ENCODE measurements around the gene HNRNPAB.
"Not testable (repeated sequence)": the region's sequence is repeated elsewhere in the genome, so short reads cannot be mapped to it uniquely, and the experiment has no call there.

The HNRNPAB gene

DNA sequence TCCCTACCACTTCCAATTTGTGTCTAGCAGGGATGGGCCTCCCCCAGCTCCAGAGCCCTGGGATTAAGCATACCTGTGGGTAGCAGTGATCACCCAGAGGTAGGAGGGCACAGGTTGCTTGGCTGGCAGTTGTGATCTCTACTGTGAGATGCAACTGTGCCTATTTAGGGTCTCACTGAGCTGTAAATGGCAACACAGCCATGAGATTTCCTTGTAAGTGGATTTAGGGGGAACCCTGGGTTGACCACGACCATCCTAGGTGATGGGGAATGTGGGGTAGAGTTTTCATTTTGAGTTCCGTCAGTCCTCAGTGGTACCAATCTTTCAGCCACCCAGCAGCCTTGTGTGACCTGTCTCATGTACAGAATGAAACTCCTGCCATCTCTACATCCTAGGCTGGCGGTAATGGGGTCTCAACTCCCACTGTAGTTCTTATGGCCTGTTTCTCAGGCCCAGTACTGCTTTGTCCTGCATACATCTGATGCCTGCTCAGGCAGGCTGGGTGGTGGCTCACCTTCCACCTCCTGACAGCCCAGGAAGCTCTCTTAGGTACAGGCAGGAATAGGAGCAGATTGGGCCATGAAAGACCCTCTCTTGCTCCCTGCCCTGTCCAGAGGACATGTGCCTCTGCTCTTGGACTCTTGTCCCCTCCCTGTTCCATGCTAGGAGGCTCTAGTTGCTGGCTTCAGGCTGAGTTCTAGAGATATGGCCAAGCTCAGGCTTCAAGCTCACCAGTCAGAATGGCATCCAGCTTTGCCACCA, 8.1 kb downstream of the HNRNPAB start:
- no peak for ATAC-seq

DNA sequence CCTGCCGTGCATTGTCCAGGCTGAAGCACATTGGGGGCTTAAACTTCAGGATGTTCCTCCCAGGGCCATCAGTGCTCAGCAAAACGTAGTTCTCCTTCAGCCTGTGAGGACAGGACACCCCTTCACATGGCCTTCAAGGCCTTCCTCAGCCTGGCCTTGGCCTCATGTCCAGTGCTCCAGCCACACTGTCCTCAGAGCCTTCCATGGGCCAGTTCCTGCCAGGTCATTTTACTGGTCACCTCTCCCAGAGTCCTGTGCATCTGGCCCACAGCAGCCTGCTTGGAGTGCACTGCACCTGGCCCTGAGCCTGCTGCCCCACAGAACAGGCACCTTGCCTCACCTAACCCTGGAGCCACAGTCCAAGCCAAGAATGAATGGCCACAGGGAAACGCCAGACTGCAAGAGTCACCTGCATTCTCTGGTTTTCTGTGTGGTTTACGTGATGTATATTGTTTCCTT, 8.7 kb downstream of the HNRNPAB start:
- ATAC-seq: peak in 1 of 2 donors; percentile 7

DNA sequence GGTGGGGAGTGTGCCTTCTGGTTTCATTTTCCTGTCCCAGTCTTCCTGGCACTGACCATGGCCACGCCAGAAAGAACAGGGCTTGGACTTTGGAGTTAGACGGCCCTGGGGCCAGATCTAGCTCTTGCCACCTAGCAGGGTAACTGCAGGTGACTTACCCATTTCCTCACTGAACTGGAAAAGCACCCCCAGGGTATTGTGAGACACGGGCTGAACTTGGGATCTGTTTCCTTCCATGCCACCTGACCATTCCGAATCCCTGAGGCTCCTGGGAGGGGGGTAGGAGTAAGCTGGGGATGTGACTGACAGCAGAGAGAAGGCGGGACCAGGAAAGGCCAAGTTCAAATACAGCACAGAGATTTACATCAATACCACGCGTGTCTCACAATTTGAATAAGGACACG, 9.4 kb downstream of the HNRNPAB start:
- ATAC-seq: no peak

DNA sequence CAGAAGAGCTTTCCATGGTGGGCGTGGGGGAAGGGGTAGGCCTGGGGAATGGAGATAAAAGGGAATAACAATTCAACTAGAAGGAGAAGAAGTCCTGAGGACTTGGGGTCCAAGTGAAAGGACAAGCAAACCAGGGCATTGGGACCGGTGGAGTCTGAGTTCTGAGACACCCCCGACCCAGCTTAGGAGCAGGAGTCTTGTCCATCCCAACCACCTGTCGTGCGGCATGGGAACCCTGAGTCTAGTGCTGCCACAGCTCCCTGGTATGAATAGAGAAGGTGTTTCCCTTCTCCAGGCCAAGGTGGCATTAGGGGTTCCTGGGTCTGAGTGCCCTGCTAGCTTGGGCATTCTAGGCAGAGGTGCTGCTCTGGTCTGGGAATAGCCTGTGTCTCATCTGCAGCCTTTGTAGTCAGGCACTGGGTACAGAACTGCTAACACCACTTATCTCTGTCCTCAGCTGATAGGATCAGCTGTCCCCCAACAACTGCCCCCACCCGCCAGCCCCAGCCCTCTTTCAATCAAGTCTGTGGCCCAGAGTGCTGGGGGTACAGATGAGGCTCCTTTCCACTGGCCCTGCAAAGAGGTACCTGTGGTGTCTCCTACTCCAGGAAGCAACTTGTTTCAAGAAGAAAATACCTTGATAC, 9.9 kb downstream of the HNRNPAB start:
- no peak for ATAC-seq

DNA sequence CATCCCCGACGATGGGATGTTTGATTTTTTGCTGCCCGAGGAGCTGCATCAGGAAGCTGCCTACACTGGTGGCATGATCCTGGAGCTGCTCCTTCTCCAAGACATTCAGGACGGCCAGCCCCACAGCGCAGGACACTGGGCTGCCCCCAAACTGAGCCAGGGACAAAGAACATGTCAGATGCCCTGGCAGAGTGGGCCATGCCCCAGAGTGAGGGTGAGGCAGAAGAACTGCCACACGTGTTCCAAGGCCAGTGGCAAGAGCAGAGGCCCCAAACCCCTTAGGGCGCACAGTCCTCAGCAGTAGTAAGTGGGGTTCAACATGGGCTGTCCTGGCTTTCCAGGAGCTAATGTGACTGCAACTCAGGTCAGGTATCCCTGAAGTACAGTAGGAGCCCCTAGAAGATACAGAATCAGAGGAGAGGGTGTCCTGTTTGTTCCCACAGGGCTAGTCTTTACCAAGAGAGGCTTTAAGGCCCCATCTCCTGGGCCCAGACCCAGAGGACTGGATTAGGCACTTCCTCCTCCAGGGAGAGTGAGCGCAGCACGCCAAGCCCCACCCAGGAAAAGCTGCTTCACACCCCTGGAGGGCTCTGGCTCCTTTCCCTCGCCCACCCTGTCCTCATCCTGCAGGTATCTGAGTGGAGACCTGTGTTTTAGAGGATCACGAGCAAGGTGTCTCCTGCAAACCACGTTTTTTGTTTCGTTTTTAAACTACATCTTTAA, 11.1 kb downstream of the HNRNPAB start:
- no peak for ATAC-seq

DNA sequence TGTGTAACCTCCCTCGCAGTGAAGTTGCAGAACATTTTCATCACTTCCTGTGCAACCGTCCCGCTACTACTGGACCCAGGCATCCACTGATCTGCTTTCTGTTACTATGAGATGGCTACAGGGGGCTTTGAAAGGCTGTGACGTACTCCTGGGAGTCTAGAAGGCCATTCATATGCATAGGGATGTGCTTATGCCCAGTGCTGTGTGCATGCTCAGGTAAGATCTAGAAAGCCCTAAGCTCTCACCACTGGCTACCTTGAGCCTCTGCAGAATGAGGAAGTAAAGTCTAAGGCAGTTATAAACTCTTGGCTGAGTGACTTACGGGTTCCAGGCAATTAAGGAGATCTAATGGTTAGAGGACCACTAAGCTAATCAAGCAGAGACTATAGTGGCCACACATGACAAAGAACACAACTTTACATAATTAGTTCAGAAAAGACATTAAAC, 11.8 kb downstream of the HNRNPAB start:
- no peak for ATAC-seq

DNA sequence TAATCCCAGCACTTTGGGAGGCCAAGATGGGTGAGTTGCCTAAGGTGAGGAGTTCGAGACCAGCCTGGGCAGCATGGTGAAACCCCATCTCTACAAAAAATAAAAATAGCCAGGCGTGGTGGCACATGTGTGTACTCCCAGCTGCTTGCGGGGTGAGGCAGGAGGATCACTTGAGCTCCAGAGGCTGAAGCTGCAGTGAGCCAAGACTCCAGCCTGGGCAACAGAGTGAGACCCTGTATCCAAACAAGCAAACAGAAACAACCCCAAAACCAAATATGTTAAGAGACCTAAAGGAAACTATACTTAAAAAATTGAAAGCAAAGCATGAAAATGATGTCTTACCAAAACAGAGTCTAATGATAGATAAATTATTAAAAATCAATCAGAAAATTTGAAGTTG, 12.4 kb downstream of the HNRNPAB start:
- ATAC-seq: no peak

DNA sequence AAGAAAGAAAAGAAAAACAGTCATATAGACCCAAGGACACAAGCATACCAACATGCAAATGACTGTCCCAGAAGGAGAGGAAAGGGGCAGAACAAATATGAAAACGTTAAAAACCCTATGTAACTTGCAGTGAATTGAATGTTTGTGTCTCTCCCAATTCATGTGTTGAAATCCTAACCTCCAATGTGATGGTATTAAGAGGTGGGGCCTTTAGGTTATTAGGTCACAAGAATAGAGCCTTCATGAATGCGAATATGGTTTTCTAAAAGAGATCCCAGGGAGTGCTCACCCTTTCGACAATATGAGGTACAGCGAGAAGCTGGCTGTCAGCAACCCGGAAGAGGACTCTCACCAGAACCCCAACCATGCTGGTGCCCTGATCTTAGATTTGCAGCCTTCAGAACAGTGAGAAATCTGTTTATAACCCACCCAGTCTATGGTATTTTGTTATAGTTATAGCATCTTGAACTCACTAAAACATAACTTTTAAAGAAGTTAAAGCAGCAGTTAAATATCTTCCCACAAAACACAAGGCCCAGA, 14.0 kb downstream of the HNRNPAB start:
- ATAC-seq: no peak

DNA sequence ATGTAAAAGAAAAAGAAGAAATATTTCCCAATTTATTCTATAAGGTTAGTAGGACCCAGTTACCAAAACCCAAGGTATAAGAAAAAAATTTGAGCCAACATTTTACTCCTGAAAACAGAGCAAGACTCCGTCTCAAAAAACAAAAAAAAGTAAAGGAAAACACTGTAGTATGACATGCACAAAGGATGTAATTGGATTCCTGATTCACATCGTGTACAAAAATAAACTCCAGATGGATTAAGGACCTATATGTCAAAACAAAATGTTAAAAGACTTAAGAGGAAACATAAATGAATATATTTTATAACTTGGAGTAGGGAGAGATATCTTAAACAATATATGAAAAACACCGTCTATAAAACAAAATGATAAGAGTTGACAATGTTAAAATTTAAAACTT, 14.5 kb downstream of the HNRNPAB start:
- no peak for ATAC-seq

DNA sequence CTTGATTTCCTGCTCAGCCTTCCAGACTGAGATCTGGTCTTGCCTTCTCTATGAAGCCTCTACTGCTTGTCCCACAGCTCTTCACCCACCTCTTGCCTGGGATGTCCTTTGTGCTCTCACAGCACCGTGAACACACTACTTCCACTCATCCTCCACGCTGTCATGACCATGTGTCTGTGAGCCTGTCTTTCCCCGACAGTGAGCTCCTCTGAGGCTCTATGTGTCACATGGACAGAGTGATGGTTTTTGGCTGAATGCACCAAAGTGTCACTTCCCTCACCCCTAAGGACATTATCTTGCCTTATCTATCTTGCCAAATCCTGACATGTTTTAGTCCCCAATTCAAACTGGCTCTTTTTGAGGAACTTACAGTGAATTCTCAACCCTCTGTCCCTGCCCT, 16.9 kb downstream of the HNRNPAB start:
- ATAC-seq: peak; percentile 6 to 27

DNA sequence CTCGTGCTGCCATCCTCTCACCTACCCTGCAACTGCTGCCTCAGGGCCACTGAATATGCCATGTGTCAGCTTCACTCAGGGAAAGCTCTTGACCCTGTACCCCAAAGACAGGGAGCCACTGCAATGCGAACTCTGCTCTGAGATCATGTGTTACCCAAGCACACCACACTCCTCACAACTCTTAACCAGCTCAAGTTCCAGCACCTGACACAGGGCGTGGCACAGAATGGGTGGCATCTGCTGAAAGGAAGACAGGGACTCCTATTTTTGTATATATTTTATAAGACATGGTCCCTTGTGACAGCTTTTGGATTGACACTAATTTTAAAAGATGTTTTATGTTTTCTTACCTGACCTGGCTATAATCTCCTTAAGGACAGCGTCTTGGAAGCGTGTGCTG, 17.5 kb downstream of the HNRNPAB start:
- no peak for ATAC-seq

DNA sequence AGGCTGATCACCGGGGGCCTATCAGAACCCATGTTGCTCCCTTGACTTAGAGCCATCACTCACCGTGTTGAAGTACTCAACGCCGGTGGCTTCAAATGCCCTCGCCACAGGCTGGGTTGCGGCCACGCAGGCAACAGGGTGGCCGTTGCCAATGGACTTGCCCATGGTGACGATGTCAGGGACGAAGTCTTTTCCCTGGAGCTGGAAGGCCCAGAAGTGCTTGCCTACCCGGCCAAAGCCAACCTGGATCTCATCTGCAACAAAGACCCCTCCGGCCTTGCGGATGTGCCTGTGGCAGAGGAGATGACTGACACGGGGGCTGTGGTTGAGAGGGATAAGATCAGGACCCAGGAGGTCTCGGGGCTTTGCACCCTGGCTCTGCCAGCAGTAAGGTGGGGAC, 18.0 kb downstream of the HNRNPAB start:
- ATAC-seq: no peak

DNA sequence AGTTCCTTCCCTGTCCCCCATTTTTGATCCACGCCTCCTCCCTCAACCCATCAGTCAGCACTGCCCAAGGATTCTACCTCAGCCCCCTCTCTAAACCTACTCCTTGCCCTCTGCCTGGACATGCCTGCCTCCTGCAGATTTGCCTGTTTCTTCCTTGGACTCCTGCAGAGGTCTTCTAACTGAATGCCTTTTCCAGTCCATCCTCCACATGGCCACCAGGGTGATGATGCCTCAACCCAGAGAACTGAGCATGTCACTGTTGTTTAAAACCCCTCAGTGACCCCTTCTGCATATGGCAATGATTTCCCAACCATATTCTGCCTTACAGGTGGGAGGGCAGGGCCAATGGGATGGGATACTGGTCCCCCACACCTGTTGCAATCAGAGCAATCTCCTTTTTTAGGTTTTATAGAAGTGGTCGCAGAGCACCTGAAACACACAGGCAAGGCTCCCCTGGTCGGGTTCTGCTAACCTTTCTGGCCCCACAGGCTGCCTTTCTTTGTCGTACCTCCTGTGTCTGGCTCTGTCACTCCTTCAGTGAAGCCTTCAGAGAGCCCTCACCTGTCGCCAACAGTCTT, 19.0 kb downstream of the HNRNPAB start:
- no peak for ATAC-seq

DNA sequence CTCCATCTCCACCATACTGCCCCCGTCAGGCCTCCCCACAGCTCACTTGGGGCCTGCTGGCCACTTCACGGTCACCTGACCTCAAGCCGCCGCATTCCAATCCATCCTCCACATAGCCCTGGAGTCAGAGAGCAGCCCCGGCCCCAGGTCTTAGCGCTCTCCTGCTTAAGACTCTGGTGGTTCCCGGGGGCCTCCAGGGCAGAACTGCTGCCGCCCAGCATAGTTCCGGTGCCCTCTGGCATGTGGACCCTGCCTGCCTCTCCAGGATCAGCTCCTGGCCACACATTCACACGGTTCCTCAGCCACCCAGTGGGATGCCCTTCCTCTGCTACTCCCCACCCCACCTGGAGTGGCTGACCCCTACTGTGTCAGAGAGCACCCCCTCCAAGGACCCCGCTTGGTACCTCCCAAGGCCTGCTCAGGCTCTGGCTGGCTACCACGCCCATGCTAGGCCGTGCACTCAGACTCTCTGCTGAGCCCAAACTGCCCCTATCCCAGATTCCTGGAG, 19.5 kb downstream of the HNRNPAB start:
- no peak for ATAC-seq

DNA sequence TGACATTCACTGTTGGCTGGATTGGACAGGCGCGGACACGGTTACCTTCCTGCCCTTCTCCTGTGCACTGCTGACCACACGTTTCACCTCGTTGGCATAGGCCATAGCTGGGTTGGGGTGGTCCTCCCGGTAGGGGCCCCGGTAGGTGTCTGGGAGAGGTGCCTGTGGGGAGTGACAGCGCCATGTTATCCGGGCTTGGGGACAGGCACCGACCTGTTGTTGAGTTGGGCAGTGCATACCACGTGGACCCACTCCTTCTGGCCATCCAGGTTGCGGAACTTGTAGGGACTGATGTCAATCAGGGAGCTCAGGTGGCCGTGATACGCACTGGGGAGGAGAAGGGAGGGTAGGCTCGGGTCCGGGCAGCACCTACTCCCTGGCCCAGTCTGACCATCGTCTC, 20.1 kb downstream of the HNRNPAB start:
- ATAC-seq: no peak

DNA sequence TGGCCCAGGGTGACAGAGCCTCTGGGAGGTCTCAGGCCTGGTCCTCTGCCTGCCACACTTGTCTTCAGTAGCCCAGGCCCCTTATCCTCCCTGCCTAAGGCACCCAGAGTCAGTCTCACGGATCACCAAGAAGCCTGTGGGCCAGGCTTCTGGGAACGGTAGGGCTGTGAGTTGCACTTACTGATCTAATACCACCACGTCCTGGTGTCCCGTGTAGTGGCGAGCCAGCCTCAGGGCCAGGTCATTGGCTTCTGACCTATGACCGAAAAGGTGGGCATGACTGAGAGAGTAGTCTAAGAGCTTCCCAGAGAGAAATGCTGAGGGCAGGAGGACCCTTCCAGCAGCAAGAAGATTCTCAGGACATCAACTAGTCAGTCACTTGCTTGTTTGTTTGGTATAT, 20.8 kb downstream of the HNRNPAB start:
- no peak for ATAC-seq

DNA sequence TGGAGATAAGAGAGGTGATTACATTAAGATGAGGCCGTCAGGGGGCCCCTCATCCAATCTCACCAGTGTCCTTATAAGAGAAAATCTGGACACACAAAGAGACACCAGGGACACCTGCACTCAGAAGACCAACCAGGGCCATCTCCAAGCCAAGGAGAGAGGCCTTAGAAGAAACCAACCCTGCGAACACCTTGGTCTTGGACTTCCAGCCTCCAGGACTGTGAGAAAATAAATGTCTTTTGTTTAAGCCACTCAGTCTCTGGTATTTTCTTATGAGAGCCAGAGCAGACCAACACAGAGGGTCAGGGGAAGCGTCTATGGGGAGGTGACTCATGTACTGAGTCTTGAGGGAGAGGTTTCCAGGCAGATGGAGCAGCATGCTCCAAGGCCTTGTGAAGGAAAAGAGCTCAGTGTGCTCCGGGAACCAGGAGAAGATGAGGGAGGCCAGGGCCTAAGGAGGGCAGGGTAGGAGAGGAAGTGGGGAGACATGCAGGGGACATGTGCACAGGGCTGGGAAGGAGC, 22.9 kb downstream of the HNRNPAB start:
- no peak for ATAC-seq

DNA sequence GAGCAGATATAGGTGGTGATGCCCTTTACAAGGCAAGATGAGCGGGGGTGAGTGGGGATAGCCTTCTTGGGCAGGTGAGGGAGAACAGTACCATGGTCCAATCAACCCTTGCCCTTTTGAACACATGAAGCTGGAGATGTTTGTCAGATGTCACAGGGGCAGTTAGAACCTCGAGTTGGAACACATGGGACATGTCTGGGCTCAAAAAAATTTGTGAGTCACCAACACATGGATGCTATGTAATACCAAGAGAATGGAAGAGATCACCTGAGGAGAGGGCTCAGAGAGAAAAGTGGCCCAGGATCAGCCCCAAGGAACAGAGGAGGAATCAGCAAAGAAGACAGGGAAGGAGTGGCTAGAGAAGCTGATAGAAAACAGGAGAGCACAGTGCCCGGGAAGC, 23.6 kb downstream of the HNRNPAB start:
- no peak for ATAC-seq

DNA sequence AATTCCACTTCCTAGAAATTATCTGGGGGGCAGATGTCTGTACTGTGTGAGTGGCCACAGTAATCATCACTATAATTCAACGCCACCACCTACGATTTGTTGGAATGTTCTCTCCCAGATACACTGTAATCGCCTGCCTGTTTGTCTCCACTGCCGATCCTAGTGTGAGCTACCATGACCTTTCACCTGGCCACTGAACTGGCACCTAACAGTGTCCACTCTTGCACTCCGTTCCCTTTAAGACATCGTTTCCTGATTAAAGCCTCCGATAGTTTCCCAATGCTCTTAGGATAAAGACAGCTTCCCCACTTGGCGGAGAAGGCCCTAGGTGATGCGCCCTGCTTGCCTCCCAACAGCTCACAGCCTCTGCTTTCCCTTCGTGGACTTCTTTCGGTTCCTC, 24.3 kb downstream of the HNRNPAB start:
- no peak for ATAC-seq

DNA sequence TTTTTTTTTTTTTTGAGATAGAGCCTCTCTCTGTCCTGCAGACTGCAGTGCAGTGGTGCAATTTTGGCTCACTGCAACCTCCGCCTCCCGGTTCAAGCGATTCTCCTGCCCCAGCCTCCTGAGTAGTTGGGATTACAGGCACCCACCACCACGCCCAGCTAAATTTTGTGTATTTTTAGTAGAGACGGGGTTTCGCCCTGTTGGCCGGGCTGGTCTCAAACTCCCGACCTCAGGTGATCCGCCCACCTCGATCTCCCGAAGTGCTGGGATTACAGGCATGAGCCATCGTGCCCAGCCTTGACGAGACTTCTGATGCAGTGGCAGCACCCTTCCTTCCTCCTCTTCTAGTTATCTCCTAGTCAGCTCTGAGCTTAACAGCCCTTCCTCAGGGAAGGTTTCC, 24.8 kb downstream of the HNRNPAB start:
- ATAC-seq: not testable (repeated sequence)

DNA sequence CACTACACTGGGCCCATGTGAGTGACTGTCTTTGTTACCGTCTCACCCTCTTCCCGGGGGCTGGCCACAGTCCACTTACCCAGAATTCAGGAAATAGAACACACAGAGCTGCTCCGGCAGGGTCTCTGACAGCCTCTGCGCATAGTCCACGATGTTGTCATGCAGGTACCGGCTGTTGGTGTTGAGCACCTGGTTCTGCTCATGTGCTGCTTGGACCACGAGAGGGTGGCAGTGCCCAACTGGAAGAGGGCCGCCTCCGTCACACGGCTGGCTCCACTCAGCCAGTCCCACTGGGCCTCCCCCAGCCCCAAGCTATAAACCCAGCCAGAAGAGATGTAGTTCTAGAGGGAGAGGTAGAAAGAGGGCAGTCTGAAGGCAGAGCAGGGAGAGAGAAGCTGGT, 25.5 kb downstream of the HNRNPAB start:
- no peak for ATAC-seq

DNA sequence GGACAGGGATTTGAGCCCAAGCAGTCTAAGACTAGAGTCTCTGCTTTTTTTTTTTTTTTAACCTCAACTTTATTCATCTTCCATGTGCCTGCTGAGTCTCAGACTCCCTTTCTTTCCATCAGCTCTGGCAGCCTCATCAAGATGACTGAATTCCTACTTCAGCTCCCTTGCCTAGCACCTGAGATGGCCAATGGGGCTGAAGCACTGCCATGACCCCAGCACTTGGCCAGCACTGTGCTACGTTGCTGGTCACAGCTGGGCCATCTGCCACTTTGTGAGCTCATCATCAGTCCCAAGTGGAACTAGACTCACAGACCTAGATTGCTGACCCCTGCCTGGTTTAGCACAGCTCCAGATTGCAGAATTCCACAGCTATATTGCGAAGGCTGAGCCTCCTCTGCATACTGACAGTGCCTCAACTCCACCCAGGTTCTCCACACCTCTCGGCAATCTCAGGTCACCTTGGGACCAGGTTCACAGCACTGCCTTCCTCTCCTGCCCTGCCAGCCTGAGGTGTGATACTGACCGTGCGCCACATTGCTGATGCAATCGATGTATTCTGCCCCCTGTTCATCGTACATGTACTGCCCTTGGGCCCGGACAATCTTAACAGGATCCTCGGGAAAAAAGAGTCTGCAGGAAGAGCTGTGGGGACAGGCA, 26.7 kb downstream of the HNRNPAB start:
- no peak for ATAC-seq

All from activated CD4-positive, CD25-positive, alpha-beta regulatory T cell treated with anti-CD3 and anti-CD28 coated beads, Interleukin-2, amount 50 U/mL, for 24 hours (primary cell).